ENCODE measurements around the gene SEPTIN8.
A peak's percentile ranks its signal among the peaks of the same experiment; 100 is the strongest.

SEPTIN8 gene

GRCh38 chr5:132825033-132825833 lies 48.2 kb upstream of the SEPTIN8 start:
- Histone ChIP-seq H3K18ac (ENCODE audit: low read depth in 1 of 2, low read length in 2 of 2) (peak overlapping the region; percentile 42), H4K8ac (ENCODE audit: low read length) (peak overlapping the region; percentile 67), H3K9me3 (ENCODE audit: control insufficient read depth, low read length) (no peaks in the 10 kb centered on the region), H2AFZ (ENCODE audit: low read depth, low read length) (peak overlapping the region; percentile 18), H2BK15ac (ENCODE audit: low read depth, poor library complexity, severe bottlenecking) (peak overlapping the region; percentile 44), H3K4me2 (ENCODE audit: low read length, poor library complexity, severe bottlenecking) (no peak overlapping the region), H3K27ac (ENCODE audit: low read length, poor library complexity, severe bottlenecking) (no peak overlapping the region), H3K4me3 (ENCODE audit: insufficient read depth in 1 of 2, low read depth in 1 of 2, low read length in 2 of 2) (no peak overlapping the region), H2BK5ac (ENCODE audit: low read depth, low read length, poor library complexity, severe bottlenecking) (no peak overlapping the region), H4K91ac (ENCODE audit: low read length) (no peak overlapping the region), H3K4ac (ENCODE audit: low read depth in 1 of 2, low read length in 2 of 2) (peak overlapping the region in 1 of 2 experiments; percentile 12), H3K9ac (ENCODE audit: low read length) (no peak overlapping the region), H3K36me3 (ENCODE audit: control insufficient read depth in 1 of 2, insufficient read depth in 2 of 2, low read depth in 1 of 2, low read length in 2 of 2) (peaks cover 11 to 14% of the 10 kb centered on the region in 2 experiments), H3K4me1 (ENCODE audit: control insufficient read depth, insufficient read depth, low read depth, low read length) (peaks cover 19% of the 10 kb centered on the region), H2AK5ac (ENCODE audit: low read length, severe bottlenecking) (no peak overlapping the region), H2BK120ac (ENCODE audit: low read depth, low read length) (no peak overlapping the region), H3K79me1 (replicated peaks; ENCODE audit: low read length, poor library complexity, severe bottlenecking) (peaks cover 7% of the 10 kb centered on the region), H3K14ac (ENCODE audit: low read length in 2 of 2) (peak overlapping the region in 1 of 2 experiments; percentile 38), H2BK12ac (ENCODE audit: low read length in 2 of 2) (no peak overlapping the region), H3K27me3 (ENCODE audit: control insufficient read depth in 1 of 2, insufficient read depth in 1 of 2, low read length in 2 of 2) (no peaks in the 10 kb centered on the region), H3K23ac (ENCODE audit: low read length in 2 of 2) (no peak overlapping the region)
- 36% methylated on average over 67 of the region's 71 CpGs for WGBS
- DNase-seq: no peak

DNA sequence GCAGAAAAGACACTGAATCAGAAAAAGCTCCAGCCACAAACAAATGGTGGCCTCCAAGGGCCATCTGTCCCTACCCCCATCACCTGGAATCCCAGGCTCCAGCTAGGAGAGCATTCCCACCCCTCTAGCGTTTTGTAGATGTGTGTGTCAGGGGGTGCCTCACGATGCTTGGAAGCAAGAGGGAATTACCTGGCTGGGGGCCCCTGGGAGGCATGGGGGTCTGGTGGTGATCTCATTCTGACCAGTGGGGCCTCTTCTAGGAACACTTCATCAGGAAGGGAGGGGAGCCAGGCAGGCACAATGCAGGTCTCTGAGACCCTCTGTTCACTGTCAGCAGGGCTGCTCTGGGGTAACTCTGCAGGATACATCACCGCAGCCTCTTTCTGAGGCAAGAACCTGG lies 47.4 kb upstream of the SEPTIN8 start:
- no peak overlapping the region for H4K8ac ChIP-seq (ENCODE audit: low read length)
- H3K79me1 ChIP-seq (replicated peaks; ENCODE audit: low read length, poor library complexity, severe bottlenecking): peaks cover 7% of the 10 kb centered on the region
- H3K4ac ChIP-seq (ENCODE audit: low read depth in 1 of 2, low read length in 2 of 2): no peak overlapping the region
- no peak overlapping the region for H2BK15ac ChIP-seq (ENCODE audit: low read depth, poor library complexity, severe bottlenecking)
- no peak overlapping the region for H3K27ac ChIP-seq (ENCODE audit: low read length, poor library complexity, severe bottlenecking)
- peaks cover 12% of the 10 kb centered on the region for H3K4me1 ChIP-seq (ENCODE audit: control insufficient read depth, insufficient read depth, low read depth, low read length)
- H2AK5ac ChIP-seq (ENCODE audit: low read length, severe bottlenecking): no peak overlapping the region
- 95% methylated on average over 3 of the region's 3 CpGs for WGBS
- no peak overlapping the region for H3K23ac ChIP-seq (ENCODE audit: low read length in 2 of 2)
- H3K27me3 ChIP-seq (ENCODE audit: control insufficient read depth in 1 of 2, insufficient read depth in 1 of 2, low read length in 2 of 2): no peaks in the 10 kb centered on the region
- no peaks in the 10 kb centered on the region for H3K9me3 ChIP-seq (ENCODE audit: control insufficient read depth, low read length)
- no peak overlapping the region for H2AFZ ChIP-seq (ENCODE audit: low read depth, low read length)
- no peak overlapping the region for H2BK12ac ChIP-seq (ENCODE audit: low read length in 2 of 2)
- DNase-seq: no peak
- H2BK5ac ChIP-seq (ENCODE audit: low read depth, low read length, poor library complexity, severe bottlenecking): no peak overlapping the region
- no peak overlapping the region for H3K18ac ChIP-seq (ENCODE audit: low read depth in 1 of 2, low read length in 2 of 2)
- no peak overlapping the region for H3K9ac ChIP-seq (ENCODE audit: low read length)
- H3K14ac ChIP-seq (ENCODE audit: low read length in 2 of 2): no peak overlapping the region
- no peak overlapping the region for H3K4me3 ChIP-seq (ENCODE audit: insufficient read depth in 1 of 2, low read depth in 1 of 2, low read length in 2 of 2)
- H4K91ac ChIP-seq (ENCODE audit: low read length): no peak overlapping the region
- H2BK120ac ChIP-seq (ENCODE audit: low read depth, low read length): no peak overlapping the region
- no peak overlapping the region for H3K4me2 ChIP-seq (ENCODE audit: low read length, poor library complexity, severe bottlenecking)
- peaks cover 11 to 14% of the 10 kb centered on the region in 2 experiments for H3K36me3 ChIP-seq (ENCODE audit: control insufficient read depth in 1 of 2, insufficient read depth in 2 of 2, low read depth in 1 of 2, low read length in 2 of 2)

DNA sequence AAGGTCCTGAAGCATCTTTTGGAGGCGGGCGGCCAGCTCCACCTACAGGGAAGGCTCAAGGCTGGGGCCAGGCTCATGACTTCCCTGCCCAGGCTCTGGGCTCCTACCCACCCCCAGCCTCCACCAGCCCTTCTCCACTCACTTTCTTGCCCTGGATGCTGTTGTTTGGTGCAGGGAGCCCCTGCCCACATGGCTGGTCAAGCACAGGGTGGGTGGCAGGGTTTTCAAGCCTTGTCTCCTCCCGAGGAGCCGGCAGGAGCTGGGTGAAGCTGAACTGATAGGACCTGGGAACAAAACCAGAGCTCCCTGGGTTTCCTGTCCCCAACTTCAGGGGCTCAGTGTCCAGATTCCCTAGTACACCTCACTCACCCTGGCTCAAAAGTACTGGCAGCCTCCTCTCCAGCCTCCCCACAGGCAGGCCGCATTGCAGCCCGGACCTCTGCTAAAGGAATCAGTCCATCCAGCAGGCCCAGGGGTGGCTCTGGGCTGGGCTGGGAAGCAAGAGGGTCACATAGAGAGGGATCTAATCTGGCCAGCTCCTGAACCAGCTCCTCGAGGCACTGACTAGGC lies 46.5 kb upstream of the SEPTIN8 start:
- 68% methylated on average over 7 of the region's 7 CpGs for WGBS
- Histone ChIP-seq H3K36me3 (ENCODE audit: control insufficient read depth in 1 of 2, insufficient read depth in 2 of 2, low read depth in 1 of 2, low read length in 2 of 2) (peaks cover 11% of the 10 kb centered on the region in 2 experiments), H3K18ac (ENCODE audit: low read depth in 1 of 2, low read length in 2 of 2) (peak overlapping the region; percentile 23 to 78), H3K4me1 (ENCODE audit: control insufficient read depth, insufficient read depth, low read depth, low read length) (peaks cover 11% of the 10 kb centered on the region), H3K27ac (ENCODE audit: low read length, poor library complexity, severe bottlenecking) (no peak overlapping the region), H3K4me3 (ENCODE audit: insufficient read depth in 1 of 2, low read depth in 1 of 2, low read length in 2 of 2) (peak overlapping the region in 1 of 2 experiments; percentile 40), H3K9me3 (ENCODE audit: control insufficient read depth, low read length) (no peaks in the 10 kb centered on the region), H2BK5ac (ENCODE audit: low read depth, low read length, poor library complexity, severe bottlenecking) (no peak overlapping the region), H4K8ac (ENCODE audit: low read length) (peak overlapping the region; percentile 45), H2BK12ac (ENCODE audit: low read length in 2 of 2) (no peak overlapping the region), H4K91ac (ENCODE audit: low read length) (no peak overlapping the region), H3K9ac (ENCODE audit: low read length) (no peak overlapping the region), H3K4ac (ENCODE audit: low read depth in 1 of 2, low read length in 2 of 2) (no peak overlapping the region), H2BK15ac (ENCODE audit: low read depth, poor library complexity, severe bottlenecking) (no peak overlapping the region), H3K27me3 (ENCODE audit: control insufficient read depth in 1 of 2, insufficient read depth in 1 of 2, low read length in 2 of 2) (no peaks in the 10 kb centered on the region), H3K14ac (ENCODE audit: low read length in 2 of 2) (no peak overlapping the region), H3K79me1 (replicated peaks; ENCODE audit: low read length, poor library complexity, severe bottlenecking) (peaks cover 3% of the 10 kb centered on the region), H3K4me2 (ENCODE audit: low read length, poor library complexity, severe bottlenecking) (peak overlapping the region; percentile 70), H2AK5ac (ENCODE audit: low read length, severe bottlenecking) (no peak overlapping the region), H3K23ac (ENCODE audit: low read length in 2 of 2) (no peak overlapping the region), H2BK120ac (ENCODE audit: low read depth, low read length) (no peak overlapping the region), H2AFZ (ENCODE audit: low read depth, low read length) (peak overlapping the region; percentile 92)
- DNase-seq: no peak

All from mesenchymal stem cell (in vitro differentiated cells and primary cell).